ENCODE data around the gene F10. TPM values are rescaled to one million over a fixed set of nuclear protein-coding genes. Genes with fewer than 3 reads are reported as not detected.

F10 gene
- total and polyA plus RNA-seq, 2 experiments from 2014 or later: 0.76 to 1.6 TPM

GRCh38 chr13:113113846-113114271 lies 8.7 kb upstream of the F10 start (continued):
- TF ChIP-seq ZNF331 (CRISPR knock-in tag; IDR thresholded peaks at IDR 0.05; ENCODE audit: low read depth) (no peak), STAT1 (IDR thresholded peaks at IDR 0.05; ENCODE audit: unreplicated experiment) (no peak), CTCF (conservative IDR thresholded peaks at IDR 0.05; ENCODE audit: low read depth in 2 of 2) (no peak), JUNB (IDR thresholded peaks at IDR 0.05; ENCODE audit: unreplicated experiment) (no peak), ZNF114 (CRISPR knock-in tag; IDR thresholded peaks at IDR 0.05) (no peak), CREB1 (CRISPR knock-in tag; IDR thresholded peaks at IDR 0.05; ENCODE audit: low read depth) (no peak), ETS1 (IDR thresholded peaks at IDR 0.05) (no peak), POLR2AphosphoS5 (IDR thresholded peaks at IDR 0.05; ENCODE audit: low read depth) (no peak), NANOG (IDR thresholded peaks at IDR 0.05; ENCODE audit: borderline replicate concordance) (no peak), EZH2phosphoT487 (IDR thresholded peaks at IDR 0.05; ENCODE audit: unreplicated experiment) (no peak), EZH2 (IDR thresholded peaks at IDR 0.05; ENCODE audit: low read depth, unreplicated experiment) (no peak)

DNA sequence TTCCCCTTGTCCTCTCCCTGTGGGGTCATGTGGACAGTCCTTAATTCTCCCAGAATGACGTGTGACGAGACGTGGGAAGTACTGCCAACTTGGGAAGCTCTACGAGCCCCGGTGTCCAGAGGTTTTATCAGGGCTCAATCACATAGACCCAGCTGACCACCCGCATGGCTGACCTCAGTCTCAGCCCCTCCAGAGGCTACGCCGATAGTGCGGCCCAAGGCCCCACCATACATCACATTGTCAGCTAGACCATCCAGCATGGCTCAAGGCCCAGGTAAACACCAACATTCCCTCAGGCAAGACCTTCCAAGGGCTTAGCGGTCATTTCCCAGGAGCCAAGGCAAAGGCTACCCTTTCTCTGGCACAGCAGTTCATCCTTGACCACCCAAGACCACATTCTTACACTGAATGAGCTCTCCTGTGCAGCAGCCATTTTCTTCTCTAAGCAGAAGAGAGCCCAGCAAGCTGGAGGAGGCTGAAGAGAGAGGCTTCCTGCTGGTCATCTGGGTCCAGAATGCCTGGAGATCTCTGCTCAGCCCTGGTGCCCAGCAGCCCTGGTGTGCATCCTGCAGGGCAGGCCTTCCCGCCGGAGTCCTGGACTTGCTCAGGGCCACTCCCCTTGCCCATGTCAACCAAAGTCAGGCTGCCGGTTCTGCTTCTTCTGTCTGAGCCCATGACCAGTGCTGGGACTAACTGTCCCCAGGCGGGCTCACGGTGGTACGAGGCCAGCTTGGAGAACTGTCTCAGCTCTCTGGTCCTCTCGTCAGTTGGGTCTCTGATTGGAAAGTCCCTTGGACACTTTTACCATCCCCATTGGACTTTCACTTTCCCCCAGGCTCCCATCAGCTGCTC lies 7.9 kb upstream of the F10 start:
- ATAC-seq: no peak
- H3K4me3 Mint-ChIP-seq: no peak overlapping the region
- H3K27me3 ChIP-seq (ENCODE audit: insufficient read depth): peaks cover 20% of the 10 kb centered on the region
- H3K27me3 Mint-ChIP-seq (ENCODE audit: insufficient read depth, low read depth, poor library complexity): peaks cover 16% of the 10 kb centered on the region
- H3K36me3 ChIP-seq (ENCODE audit: insufficient read depth): no peaks in the 10 kb centered on the region
- H3K36me3 Mint-ChIP-seq (ENCODE audit: low read depth): no peaks in the 10 kb centered on the region
- no peak overlapping the region for H3K27ac ChIP-seq (ENCODE audit: low read depth)
- no peak for DNase-seq (ENCODE audit: low spot score)
- H2AFZ ChIP-seq: no peak overlapping the region
- no peak overlapping the region for H3K4me2 ChIP-seq
- no peaks in the 10 kb centered on the region for H4K20me1 ChIP-seq (replicated peaks; ENCODE audit: insufficient read depth)
- no peaks in the 10 kb centered on the region for H3K4me1 ChIP-seq (ENCODE audit: insufficient read depth)
- H3K27ac Mint-ChIP-seq: no peak overlapping the region
- no peak overlapping the region for H3K4me3 ChIP-seq
- H3K79me2 ChIP-seq (replicated peaks; ENCODE audit: insufficient read depth): no peaks in the 10 kb centered on the region
- H3F3A ChIP-seq (replicated peaks; ENCODE audit: low read depth): no peaks in the 10 kb centered on the region
- peaks cover 3% of the 10 kb centered on the region; the same call in 1 of the 3 replicates for H3K9me3 Mint-ChIP-seq
- no peaks in the 10 kb centered on the region for H3K9me2 ChIP-seq (ENCODE audit: insufficient read depth)
- H3K4me1 Mint-ChIP-seq: no peaks in the 10 kb centered on the region
- TF ChIP-seq JUNB (IDR thresholded peaks at IDR 0.05; ENCODE audit: unreplicated experiment) (no peak), NANOG (IDR thresholded peaks at IDR 0.05; ENCODE audit: borderline replicate concordance) (no peak), EZH2phosphoT487 (IDR thresholded peaks at IDR 0.05; ENCODE audit: unreplicated experiment) (no peak), EZH2 (IDR thresholded peaks at IDR 0.05; ENCODE audit: low read depth, unreplicated experiment) (no peak), ZNF331 (CRISPR knock-in tag; IDR thresholded peaks at IDR 0.05; ENCODE audit: low read depth) (no peak), ETS1 (IDR thresholded peaks at IDR 0.05) (no peak), CREB1 (CRISPR knock-in tag; IDR thresholded peaks at IDR 0.05; ENCODE audit: low read depth) (no peak)
- TF ChIP-seq, protein P1, sequence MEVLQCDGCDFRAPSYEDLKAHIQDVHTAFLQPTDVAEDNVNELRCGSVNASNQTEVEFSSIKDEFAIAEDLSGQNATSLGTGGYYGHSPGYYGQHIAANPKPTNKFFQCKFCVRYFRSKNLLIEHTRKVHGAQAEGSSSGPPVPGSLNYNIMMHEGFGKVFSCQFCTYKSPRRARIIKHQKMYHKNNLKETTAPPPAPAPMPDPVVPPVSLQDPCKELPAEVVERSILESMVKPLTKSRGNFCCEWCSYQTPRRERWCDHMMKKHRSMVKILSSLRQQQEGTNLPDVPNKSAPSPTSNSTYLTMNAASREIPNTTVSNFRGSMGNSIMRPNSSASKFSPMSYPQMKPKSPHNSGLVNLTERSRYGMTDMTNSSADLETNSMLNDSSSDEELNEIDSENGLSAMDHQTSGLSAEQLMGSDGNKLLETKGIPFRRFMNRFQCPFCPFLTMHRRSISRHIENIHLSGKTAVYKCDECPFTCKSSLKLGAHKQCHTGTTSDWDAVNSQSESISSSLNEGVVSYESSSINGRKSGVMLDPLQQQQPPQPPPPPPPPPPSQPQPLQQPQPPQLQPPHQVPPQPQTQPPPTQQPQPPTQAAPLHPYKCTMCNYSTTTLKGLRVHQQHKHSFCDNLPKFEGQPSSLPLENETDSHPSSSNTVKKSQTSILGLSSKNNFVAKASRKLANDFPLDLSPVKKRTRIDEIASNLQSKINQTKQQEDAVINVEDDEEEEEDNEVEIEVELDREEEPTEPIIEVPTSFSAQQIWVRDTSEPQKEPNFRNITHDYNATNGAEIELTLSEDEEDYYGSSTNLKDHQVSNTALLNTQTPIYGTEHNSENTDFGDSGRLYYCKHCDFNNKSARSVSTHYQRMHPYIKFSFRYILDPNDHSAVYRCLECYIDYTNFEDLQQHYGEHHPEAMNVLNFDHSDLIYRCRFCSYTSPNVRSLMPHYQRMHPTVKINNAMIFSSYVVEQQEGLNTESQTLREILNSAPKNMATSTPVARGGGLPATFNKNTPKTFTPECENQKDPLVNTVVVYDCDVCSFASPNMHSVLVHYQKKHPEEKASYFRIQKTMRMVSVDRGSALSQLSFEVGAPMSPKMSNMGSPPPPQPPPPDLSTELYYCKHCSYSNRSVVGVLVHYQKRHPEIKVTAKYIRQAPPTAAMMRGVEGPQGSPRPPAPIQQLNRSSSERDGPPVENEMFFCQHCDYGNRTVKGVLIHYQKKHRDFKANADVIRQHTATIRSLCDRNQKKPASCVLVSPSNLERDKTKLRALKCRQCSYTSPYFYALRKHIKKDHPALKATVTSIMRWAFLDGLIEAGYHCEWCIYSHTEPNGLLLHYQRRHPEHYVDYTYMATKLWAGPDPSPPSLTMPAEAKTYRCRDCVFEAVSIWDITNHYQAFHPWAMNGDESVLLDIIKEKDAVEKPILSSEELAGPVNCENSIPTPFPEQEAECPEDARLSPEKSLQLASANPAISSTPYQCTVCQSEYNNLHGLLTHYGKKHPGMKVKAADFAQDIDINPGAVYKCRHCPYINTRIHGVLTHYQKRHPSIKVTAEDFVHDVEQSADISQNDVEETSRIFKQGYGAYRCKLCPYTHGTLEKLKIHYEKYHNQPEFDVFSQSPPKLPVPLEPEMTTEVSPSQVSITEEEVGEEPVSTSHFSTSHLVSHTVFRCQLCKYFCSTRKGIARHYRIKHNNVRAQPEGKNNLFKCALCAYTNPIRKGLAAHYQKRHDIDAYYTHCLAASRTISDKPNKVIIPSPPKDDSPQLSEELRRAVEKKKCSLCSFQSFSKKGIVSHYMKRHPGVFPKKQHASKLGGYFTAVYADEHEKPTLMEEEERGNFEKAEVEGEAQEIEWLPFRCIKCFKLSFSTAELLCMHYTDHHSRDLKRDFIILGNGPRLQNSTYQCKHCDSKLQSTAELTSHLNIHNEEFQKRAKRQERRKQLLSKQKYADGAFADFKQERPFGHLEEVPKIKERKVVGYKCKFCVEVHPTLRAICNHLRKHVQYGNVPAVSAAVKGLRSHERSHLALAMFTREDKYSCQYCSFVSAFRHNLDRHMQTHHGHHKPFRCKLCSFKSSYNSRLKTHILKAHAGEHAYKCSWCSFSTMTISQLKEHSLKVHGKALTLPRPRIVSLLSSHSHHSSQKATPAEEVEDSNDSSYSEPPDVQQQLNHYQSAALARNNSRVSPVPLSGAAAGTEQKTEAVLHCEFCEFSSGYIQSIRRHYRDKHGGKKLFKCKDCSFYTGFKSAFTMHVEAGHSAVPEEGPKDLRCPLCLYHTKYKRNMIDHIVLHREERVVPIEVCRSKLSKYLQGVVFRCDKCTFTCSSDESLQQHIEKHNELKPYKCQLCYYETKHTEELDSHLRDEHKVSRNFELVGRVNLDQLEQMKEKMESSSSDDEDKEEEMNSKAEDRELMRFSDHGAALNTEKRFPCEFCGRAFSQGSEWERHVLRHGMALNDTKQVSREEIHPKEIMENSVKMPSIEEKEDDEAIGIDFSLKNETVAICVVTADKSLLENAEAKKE (CRISPR knock-in tag; IDR thresholded peaks at IDR 0.05): no peak

Measured in GM23338 (cell line).